GM13976 (cell line): ENCODE measurements around the gene ELOVL6.
"Not testable (repeated sequence)": the region's sequence is repeated elsewhere in the genome, so short reads cannot be mapped to it uniquely, and the experiment has no call there.

Experiments used
- DNase-seq: peaks from one replicate; pipeline ENCODE4 v3.0.0; 2012; ENCODE audit warnings: low spot score
- in situ Hi-C: fragments of 300-500 bp; cut with MboI; formaldehyde crosslinking; loops from one replicate; pipeline ENCODE4 v1.12.0; 2022; ENCODE audit warnings: low sequenced_read_pairs, mixed read lengths, inconsistent platforms; ENCODE audit not compliant: unreplicated experiment
- TF ChIP-seq, protein P1 (sequence below): IDR thresholded peaks from 2 replicates; pipeline ENCODE4 v1.5.1; 2012; ENCODE audit warnings: borderline replicate concordance, mild to moderate bottlenecking; ENCODE audit not compliant: insufficient read depth; ENCODE audit errors: extremely low read depth, missing control alignments, control extremely low read depth

Gene ELOVL6

DNA sequence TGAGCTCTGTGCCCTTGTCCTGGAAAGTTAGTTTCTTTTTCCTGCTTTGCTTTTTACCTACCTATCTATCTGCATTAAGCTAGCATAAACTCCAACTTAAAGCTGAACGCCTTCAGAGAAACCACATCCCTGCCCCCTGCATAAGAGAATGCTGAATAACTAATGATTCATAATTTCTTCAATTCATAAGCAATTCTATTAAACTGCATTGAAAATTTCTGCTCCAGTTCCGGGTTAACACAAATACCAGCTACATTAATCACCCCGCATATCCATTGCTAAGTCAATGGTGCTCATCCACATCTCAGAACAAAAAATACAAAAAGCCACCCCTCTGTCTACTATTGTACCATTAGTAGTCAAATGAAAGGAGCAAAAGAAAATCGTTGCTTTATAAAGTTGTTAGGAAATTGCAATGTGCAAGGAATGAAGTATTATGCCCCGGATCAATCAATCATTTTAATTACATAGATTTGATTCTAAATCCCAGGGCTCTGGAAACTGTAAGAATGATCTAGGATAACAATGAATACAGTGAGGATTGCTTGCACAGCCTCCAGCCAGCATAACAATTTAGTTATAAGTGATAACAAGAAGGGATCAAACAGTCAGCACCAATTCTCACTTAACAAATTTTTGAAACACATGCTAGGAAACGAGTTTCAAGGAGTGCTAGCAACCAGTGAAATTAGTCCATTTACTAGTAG, 106.8 kb downstream of the ELOVL6 start:
- in situ Hi-C loops, result no loop called here
- TF ChIP-seq, protein P1, sequence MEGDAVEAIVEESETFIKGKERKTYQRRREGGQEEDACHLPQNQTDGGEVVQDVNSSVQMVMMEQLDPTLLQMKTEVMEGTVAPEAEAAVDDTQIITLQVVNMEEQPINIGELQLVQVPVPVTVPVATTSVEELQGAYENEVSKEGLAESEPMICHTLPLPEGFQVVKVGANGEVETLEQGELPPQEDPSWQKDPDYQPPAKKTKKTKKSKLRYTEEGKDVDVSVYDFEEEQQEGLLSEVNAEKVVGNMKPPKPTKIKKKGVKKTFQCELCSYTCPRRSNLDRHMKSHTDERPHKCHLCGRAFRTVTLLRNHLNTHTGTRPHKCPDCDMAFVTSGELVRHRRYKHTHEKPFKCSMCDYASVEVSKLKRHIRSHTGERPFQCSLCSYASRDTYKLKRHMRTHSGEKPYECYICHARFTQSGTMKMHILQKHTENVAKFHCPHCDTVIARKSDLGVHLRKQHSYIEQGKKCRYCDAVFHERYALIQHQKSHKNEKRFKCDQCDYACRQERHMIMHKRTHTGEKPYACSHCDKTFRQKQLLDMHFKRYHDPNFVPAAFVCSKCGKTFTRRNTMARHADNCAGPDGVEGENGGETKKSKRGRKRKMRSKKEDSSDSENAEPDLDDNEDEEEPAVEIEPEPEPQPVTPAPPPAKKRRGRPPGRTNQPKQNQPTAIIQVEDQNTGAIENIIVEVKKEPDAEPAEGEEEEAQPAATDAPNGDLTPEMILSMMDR, result no peak
- no peak for DNase-seq

DNA sequence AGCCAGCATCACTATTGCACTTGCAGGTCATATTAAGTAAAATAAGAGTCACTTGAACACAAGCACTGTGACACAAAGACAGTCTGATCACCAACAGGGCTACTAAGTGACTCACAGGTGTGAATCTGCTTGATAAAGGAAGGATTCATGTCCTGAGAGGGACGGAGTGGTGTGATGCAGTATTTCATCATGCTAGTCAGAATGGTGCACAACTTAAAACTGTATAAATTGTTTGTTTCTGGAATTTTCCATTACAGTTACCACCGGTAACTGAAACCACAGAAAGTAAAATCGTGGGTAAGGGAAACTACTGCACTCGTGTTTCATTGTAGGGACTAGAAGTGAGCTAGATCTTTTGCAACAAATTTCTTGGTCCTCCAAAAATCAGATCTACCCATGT, 109.7 kb downstream of the ELOVL6 start:
- in situ Hi-C loops, result no loop called here
- TF ChIP-seq, protein P1, result no peak
- no peak for DNase-seq

DNA sequence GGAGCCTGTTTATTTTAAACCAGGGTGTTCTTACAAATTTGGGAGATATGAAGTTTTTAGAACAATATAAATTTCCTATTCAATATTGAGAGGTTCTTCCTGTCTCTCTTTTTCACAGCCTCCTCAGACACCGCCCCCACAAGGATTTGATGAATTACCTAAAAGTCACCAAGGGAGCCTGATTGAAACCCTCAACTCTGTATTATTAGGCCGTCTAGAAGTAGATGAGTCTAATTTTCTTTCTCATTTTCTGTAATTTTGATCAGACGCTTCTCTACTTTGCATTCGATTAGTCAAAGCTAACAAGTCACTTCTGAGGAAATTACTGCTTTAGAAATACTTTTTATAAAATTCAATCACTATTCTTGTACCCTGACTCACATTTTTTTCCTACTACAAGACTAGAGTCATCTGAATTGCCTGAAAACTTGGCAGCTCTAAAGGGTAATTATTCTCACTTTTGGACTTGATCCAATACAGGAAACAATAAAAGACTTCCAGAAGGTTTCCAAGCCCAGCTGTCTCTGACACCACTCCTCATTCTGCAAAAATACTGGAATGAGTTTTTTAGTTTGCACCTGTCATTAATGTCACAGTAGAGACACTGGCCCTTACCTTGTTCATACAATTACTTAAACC, 111.2 kb downstream of the ELOVL6 start:
- in situ Hi-C loops, result no loop called here
- no peak for DNase-seq
- TF ChIP-seq, protein P1, result no peak

DNA sequence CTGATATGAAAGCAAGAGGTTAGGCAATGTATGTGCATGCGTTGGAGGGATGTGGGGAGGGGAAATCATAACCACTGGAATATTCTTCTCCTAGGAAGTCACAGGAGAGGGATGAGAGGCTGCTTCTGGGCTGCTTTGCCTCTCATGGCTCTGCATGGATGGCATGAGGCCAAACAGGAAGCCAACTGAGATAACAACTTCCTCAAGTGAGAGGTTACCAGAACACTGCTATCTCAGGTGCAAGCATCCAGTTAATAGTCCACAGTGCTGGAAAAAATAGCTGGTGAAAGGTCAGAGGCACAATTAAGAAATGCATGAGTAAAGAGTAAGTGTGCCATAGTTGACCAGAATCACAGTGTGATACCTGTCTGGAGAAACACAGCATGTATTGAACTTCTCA, 113.3 kb downstream of the ELOVL6 start:
- in situ Hi-C loops, result no loop called here
- DNase-seq, result no peak

DNA sequence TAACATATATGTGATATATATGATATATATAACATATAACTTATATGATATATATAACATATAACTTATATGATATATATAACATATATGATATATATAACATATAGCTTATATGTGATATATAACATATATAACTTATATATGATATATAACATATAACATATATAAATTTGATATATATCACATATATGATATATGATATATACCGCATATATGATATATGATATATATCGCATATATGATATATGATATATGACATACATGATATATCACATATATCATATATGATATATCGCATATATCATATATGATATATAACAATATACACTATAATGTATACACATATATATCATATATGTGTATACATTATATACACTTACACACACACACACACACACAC, 114.3 kb downstream of the ELOVL6 start:
- TF ChIP-seq, protein P1, result no peak
- no peak for DNase-seq
- in situ Hi-C loops, result no loop called here

More for the DNA sequence above, 113.3 kb downstream of the ELOVL6 start:
- TF ChIP-seq, protein P1, result no peak

DNA sequence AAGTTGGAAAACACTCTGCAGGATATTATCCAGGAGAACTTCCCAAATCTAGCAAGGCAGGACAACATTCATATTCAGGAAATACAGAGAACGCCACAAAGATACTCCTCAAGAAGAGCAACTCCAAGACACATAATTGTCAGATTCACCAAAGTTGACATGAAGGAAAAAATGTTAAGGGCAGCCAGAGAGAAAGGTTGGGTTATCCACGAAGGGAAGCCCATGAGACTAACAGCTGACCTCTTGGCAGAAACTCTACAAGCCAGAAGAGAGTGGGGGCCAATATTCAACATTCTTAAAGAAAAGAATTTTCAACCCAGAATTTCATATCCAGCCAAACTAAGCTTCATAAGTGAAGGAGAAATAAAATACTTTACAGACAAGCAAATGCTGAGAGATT, 120.3 kb downstream of the ELOVL6 start:
- DNase-seq, in situ Hi-C loops: not testable (repeated sequence)

DNA sequence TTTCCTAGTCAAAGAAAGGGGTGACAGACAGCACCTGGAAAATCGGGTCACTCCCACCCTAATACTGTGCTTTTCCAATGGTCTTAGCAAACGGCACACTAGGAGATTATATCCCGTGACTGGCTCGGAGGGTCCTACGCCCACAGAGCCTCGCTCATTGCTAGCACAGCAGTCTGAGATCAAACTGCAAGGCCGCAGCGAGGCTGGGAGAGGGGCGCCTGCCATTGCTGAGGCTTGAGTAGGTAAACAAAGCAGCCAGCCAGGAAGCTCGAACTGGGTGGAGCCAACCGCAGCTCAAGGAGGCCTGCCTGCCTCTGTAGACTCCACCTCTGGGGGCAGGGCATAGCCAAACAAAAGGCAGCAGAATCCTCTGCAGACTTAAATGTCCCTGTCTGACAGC, 121.6 kb downstream of the ELOVL6 start:
- in situ Hi-C loops, DNase-seq: not testable (repeated sequence)

DNA sequence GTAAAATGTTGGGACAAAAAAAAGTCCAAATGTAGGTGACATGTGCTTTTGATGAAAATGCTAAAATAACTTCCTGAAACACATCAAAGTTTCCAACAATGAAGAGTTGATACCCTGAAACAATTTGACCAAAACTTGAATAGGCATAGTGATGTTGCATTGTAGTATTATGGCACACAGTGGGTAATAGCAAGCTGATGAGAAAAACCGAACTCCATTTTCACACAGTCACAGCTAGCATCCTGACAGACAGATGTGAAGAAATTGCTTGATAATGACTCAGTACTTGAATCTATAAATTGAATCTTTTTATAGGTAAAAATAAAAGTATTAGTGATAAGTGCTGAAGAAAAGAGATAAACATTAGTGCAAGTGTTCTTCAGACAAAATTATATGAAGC, 122.5 kb downstream of the ELOVL6 start:
- TF ChIP-seq, protein P1, result no peak
- in situ Hi-C loops, result no loop called here
- DNase-seq, result no peak
